ENCODE data around the gene CAPN5.

CAPN5 gene

GRCh38 chr11:77173494-77173893 is 106.7 kb downstream of the CAPN5 start:
- no peak overlapping the region for H3K9ac ChIP-seq (ENCODE audit: low read length)
- H3K4me1 ChIP-seq (ENCODE audit: low read length): no peaks in the 10 kb centered on the region
- H3K27ac ChIP-seq (ENCODE audit: low read length): no peak overlapping the region
- H3K9me3 ChIP-seq (ENCODE audit: insufficient read depth, low read length): no peaks in the 10 kb centered on the region
- H3K4me3 ChIP-seq (ENCODE audit: low read length): no peak overlapping the region
- H2AFZ ChIP-seq (ENCODE audit: low read depth, low read length): no peak overlapping the region
- no peaks in the 10 kb centered on the region for H3K36me3 ChIP-seq (replicated peaks; ENCODE audit: low read depth, low read length)
- no peaks in the 10 kb centered on the region for H4K20me1 ChIP-seq (ENCODE audit: insufficient read depth, low read length)
- TF ChIP-seq EZH2phosphoT487 (IDR thresholded peaks at IDR 0.05; ENCODE audit: low read depth) (no peak), CTCF (IDR thresholded peaks at IDR 0.05; ENCODE audit: low read depth, low read length) (no peak)
- H3K4me2 ChIP-seq (ENCODE audit: low read length): no peak overlapping the region
- no peaks in the 10 kb centered on the region for H3K27me3 ChIP-seq (ENCODE audit: low read depth, low read length)
- H3K79me2 ChIP-seq (ENCODE audit: low read length): no peaks in the 10 kb centered on the region

GRCh38 chr11:77174559-77174958 is 107.8 kb downstream of the CAPN5 start:
- no peak overlapping the region for H2AFZ ChIP-seq (ENCODE audit: low read depth, low read length)
- no peak for TF ChIP-seq EZH2phosphoT487 (IDR thresholded peaks at IDR 0.05; ENCODE audit: low read depth)
- no peak for TF ChIP-seq CTCF (IDR thresholded peaks at IDR 0.05; ENCODE audit: low read depth, low read length)
- H3K36me3 ChIP-seq (replicated peaks; ENCODE audit: low read depth, low read length): no peaks in the 10 kb centered on the region
- no peak overlapping the region for H3K4me3 ChIP-seq (ENCODE audit: low read length)
- H3K27ac ChIP-seq (ENCODE audit: low read length): no peak overlapping the region
- no peak overlapping the region for H3K9ac ChIP-seq (ENCODE audit: low read length)
- H4K20me1 ChIP-seq (ENCODE audit: insufficient read depth, low read length): no peaks in the 10 kb centered on the region
- H3K79me2 ChIP-seq (ENCODE audit: low read length): no peaks in the 10 kb centered on the region
- H3K27me3 ChIP-seq (ENCODE audit: low read depth, low read length): no peaks in the 10 kb centered on the region
- H3K4me2 ChIP-seq (ENCODE audit: low read length): no peak overlapping the region
- H3K4me1 ChIP-seq (ENCODE audit: low read length): no peaks in the 10 kb centered on the region
- H3K9me3 ChIP-seq (ENCODE audit: insufficient read depth, low read length): no peaks in the 10 kb centered on the region

- Histone ChIP-seq H3K9ac (ENCODE audit: low read length) (no peak overlapping the region), H4K20me1 (ENCODE audit: insufficient read depth, low read length) (no peaks in the 10 kb centered on the region), H3K79me2 (ENCODE audit: low read length) (no peaks in the 10 kb centered on the region), H3K9me3 (ENCODE audit: insufficient read depth, low read length) (no peaks in the 10 kb centered on the region), H3K27ac (ENCODE audit: low read length) (no peak overlapping the region), H3K4me1 (ENCODE audit: low read length) (no peaks in the 10 kb centered on the region), H2AFZ (ENCODE audit: low read depth, low read length) (no peak overlapping the region), H3K4me2 (ENCODE audit: low read length) (no peak overlapping the region), H3K36me3 (replicated peaks; ENCODE audit: low read depth, low read length) (no peaks in the 10 kb centered on the region), H3K27me3 (ENCODE audit: low read depth, low read length) (no peaks in the 10 kb centered on the region), H3K4me3 (ENCODE audit: low read length) (no peak overlapping the region)
- TF ChIP-seq EZH2phosphoT487 (IDR thresholded peaks at IDR 0.05; ENCODE audit: low read depth): no peak
- no peak for TF ChIP-seq CTCF (IDR thresholded peaks at IDR 0.05; ENCODE audit: low read depth, low read length)
These were observed 108.5 kb downstream of the CAPN5 start for GRCh38 chr11:77175021-77175842.

All from OCI-LY3 (cell line).